PFSK-1 (cell line): ENCODE data around the gene EGFL7.

Experiments
- FOXP2 ChIP-seq: optimal IDR thresholded peaks from 2 replicates; pipeline ENCODE3; 2011; ENCODE audit warnings: borderline replicate concordance, control low read depth, inconsistent platforms; ENCODE audit not compliant: insufficient read depth; ENCODE audit errors: extremely low read length, extremely low read depth
- POLR2AphosphoS5 ChIP-seq: IDR thresholded peaks from 2 replicates; pipeline ENCODE4 v1.6.1; 2012; ENCODE audit warnings: low read depth, mild to moderate bottlenecking, control low read depth, low read length, moderate library complexity
- SIN3A ChIP-seq: IDR thresholded peaks from 2 replicates; pipeline ENCODE4 v1.6.1; 2012; ENCODE audit warnings: mild to moderate bottlenecking, low read length, moderate library complexity, borderline replicate concordance; ENCODE audit not compliant: insufficient read depth
- TAF1 ChIP-seq: IDR thresholded peaks from 2 replicates; pipeline ENCODE4 v1.6.1; 2012; ENCODE audit warnings: low read length, control low read depth, borderline replicate concordance; ENCODE audit not compliant: insufficient read depth
- TF ChIP-seq, protein P1 (sequence below), 2 experiments: IDR thresholded peaks; 2 replicates each; pipeline versions ENCODE4 v1.6.1 to v1.8.0; 2011 to 2012; ENCODE audit warnings: low read depth in 2 of 2, low read length in 2 of 2, control low read depth in 1 of 2, inconsistent platforms in 1 of 2, mild to moderate bottlenecking in 1 of 2, moderate library complexity in 1 of 2; ENCODE audit not compliant: insufficient read depth in 1 of 2

The EGFL7 gene

DNA sequence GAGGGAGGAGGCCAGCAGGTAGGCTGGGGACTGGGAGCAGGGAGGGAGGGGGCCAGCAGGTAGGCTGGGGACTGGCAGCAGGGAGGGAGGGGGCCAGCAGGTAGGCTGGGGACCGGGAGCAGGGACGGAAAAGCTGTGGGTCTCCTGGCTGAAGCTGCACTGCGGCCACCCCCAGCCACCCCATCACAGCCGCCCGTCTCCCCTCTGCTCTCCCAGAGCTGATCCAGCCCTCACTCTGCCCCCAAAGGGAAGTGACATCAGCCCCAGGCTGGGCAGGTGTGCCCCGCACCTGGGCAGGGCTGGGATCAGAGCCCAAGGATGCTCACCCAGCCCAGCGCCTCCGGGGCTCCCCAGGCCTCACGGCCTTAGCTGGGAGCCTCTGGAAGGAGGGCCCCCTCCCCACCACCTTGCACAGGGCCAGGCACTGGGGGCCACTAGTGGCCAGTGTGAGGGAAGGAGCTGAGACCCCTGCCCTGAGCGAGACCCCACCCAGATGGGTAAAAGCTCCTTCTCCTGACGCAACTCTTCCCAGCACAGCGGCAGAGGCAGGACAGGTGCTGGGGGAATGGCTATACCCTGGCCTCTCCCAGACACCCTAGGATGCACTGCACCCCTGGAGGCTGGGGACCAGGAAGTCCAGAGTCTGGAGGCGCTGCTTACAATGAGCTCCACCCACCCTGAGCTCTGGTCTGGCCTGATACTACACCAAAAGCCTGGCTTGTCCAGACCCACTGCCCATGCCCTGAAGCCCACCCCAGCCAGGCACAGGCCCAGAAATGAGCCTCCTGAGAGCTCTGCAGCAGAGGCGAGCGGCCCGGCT is 13.0 kb downstream of the EGFL7 start:
- TF ChIP-seq, protein P1, sequence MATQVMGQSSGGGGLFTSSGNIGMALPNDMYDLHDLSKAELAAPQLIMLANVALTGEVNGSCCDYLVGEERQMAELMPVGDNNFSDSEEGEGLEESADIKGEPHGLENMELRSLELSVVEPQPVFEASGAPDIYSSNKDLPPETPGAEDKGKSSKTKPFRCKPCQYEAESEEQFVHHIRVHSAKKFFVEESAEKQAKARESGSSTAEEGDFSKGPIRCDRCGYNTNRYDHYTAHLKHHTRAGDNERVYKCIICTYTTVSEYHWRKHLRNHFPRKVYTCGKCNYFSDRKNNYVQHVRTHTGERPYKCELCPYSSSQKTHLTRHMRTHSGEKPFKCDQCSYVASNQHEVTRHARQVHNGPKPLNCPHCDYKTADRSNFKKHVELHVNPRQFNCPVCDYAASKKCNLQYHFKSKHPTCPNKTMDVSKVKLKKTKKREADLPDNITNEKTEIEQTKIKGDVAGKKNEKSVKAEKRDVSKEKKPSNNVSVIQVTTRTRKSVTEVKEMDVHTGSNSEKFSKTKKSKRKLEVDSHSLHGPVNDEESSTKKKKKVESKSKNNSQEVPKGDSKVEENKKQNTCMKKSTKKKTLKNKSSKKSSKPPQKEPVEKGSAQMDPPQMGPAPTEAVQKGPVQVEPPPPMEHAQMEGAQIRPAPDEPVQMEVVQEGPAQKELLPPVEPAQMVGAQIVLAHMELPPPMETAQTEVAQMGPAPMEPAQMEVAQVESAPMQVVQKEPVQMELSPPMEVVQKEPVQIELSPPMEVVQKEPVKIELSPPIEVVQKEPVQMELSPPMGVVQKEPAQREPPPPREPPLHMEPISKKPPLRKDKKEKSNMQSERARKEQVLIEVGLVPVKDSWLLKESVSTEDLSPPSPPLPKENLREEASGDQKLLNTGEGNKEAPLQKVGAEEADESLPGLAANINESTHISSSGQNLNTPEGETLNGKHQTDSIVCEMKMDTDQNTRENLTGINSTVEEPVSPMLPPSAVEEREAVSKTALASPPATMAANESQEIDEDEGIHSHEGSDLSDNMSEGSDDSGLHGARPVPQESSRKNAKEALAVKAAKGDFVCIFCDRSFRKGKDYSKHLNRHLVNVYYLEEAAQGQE (IDR thresholded peaks at IDR 0.05; ENCODE audit: insufficient read depth in 1 of 2, low read depth in 2 of 2, low read length in 2 of 2): no peak

GRCh38 chr9:136676297-136676794 is 13.6 kb downstream of the EGFL7 start:
- TF ChIP-seq TAF1 (no peak), SIN3A (no peak), POLR2AphosphoS5 (no peak), FOXP2 (no peak)
- TF ChIP-seq, protein P1 (IDR thresholded peaks at IDR 0.05; ENCODE audit: insufficient read depth in 1 of 2, low read depth in 2 of 2, low read length in 2 of 2): no peak

DNA sequence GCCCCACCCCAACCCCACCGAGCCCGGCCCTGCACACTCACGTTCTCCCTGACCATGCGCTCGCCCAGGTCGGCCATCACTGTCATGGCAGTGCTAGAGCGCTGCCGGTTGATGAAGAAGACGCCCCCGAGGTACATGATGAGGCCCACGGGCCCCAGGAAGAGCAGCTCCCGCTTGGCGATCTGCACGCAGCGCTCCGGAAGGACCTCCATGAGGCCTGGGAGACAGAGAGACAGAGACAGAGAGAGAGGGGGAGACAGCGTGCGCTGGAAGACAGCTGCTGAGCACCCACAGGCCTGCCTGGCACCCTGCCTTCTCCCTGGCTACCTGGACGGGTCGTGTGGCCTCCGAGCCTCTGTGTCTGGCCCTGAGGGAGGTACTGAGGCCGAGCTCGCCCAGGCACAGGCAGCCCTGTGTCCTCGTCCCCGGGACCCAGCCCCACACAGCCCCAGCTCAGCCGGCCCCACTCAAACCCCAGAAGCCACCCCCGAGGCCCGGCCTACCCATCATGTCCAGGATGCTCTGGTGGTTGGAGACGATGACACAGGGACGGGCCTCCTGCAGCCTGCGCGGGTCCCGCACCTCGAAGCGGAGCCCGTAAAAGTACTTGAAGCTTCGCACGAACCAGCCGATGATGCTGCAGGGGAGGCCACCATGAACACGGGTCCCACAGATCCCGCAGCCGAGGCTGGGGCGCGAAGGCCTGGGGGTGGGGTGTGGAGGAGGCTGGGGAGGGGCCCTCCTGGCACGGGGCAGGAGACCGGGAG is 14.4 kb downstream of the EGFL7 start:
- TF ChIP-seq SIN3A (no peak), POLR2AphosphoS5 (no peak), TAF1 (no peak), FOXP2 (no peak)
- TF ChIP-seq, protein P1 (IDR thresholded peaks at IDR 0.05; ENCODE audit: insufficient read depth in 1 of 2, low read depth in 2 of 2, low read length in 2 of 2): no peak

- TF ChIP-seq, protein P1 (IDR thresholded peaks at IDR 0.05; ENCODE audit: insufficient read depth in 1 of 2, low read depth in 2 of 2, low read length in 2 of 2): no peak
- TF ChIP-seq FOXP2: no peak
- no peak for TF ChIP-seq SIN3A
- no peak for TF ChIP-seq TAF1
- TF ChIP-seq POLR2AphosphoS5: no peak
Measured at GRCh38 chr9:136678034-136678433, 15.3 kb downstream of the EGFL7 start.
